ENCODE measurements around the gene TBC1D17.

DNA sequence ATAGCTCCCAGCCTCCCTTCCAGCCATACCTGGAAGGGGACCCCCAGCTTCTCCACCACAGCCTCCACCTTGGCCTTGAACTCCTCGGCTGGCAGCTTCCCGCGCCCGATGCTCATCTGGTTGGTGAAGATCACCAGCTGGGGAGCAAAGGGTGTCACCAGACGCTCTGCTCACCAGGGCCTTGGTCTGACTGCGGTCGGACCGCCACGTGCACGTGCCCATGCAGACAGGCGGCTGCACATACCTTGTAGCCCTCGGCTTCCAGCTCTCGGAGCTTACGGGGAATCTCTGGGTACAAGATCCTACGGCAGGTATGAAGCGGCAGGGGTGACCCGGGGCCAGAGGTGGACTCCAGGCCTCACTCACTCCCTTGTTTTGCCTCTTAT lies 13.6 kb upstream of the TBC1D17 start:
- TF ChIP-seq CTCF (conservative IDR thresholded peaks at IDR 0.05 in 1 of 2, IDR thresholded peaks at IDR 0.05 in 1 of 2; ENCODE audit: extremely low read depth in 1 of 2, insufficient read depth in 1 of 2, low read depth in 1 of 2, low read length in 2 of 2) (no peak), EZH2 (IDR thresholded peaks at IDR 0.05; ENCODE audit: borderline replicate concordance, low read length) (no peak)
